ENCODE data around the gene C9orf153. TPM values are rescaled to one million over a fixed set of nuclear protein-coding genes. Genes with fewer than 3 reads are reported as not detected.
A peak's percentile ranks its signal among the peaks of the same experiment; 100 is the strongest.

Gene C9orf153
- total RNA-seq, 1 experiment from 2014 or later = 0.17 TPM

DNA sequence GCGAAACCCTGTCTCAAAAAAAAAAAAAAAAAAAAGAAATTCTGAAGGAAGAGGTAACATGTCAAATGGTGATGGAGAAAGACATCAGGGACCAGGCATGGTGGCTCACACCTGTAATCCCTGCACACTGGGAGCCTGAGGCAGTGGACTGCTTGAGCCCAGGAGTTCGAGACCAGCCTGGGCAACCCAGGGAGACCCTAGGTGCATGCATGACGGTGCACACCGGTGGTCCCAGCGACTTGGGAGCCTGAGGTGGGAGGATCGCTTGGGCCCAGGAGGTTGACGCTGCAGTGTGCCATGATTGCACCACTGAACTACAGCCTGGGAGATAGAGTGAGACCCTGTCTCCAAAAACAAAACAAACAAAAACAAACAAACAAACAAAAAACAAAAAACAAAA lies 21.1 kb upstream of the C9orf153 start:
- H2BK120ac ChIP-seq (ENCODE audit: low read depth, low read length, poor library complexity, severe bottlenecking) = no peak overlapping the region
- H3K27ac ChIP-seq (ENCODE audit: insufficient read length, low read depth, low read length) = no peak overlapping the region
- H3T11ph ChIP-seq (ENCODE audit: low read length) = no peak overlapping the region
- peaks cover 5% of the 10 kb centered on the region for H3K23me2 ChIP-seq (ENCODE audit: insufficient read length, low read depth, low read length, poor library complexity, severe bottlenecking)
- H3K79me1 ChIP-seq (ENCODE audit: insufficient read depth, low read depth, low read length, poor library complexity, severe bottlenecking) = no peaks in the 10 kb centered on the region
- H4K20me1 ChIP-seq (ENCODE audit: control insufficient read depth, insufficient read depth, insufficient read length) = no peaks in the 10 kb centered on the region
- H4K91ac ChIP-seq (ENCODE audit: insufficient read length, low read depth, low read length) = no peak overlapping the region
- no peak overlapping the region for H3K23ac ChIP-seq (ENCODE audit: insufficient read length, low read depth, low read length)
- H3K4me3 Mint-ChIP-seq = peak overlapping the region; percentile 88 to 95
- H3K27ac Mint-ChIP-seq = no peak overlapping the region; a peak in 1 of 7 replicates
- no peak for DNase-seq
- H3K27me3 Mint-ChIP-seq (ENCODE audit: low read depth) = peaks cover 9% of the 10 kb centered on the region
- no peak overlapping the region for H3K4ac ChIP-seq (ENCODE audit: low read depth, low read length)
- no peak overlapping the region for H2BK15ac ChIP-seq (ENCODE audit: low read depth, low read length)
- peaks cover 16 to 17% of the 10 kb centered on the region in 2 experiments for H3K4me1 Mint-ChIP-seq
- WGBS (ENCODE audit: extremely low coverage, insufficient read length, low lambda C conversion rate) = no CpG with 5 or more reads among the region's 7 CpGs
- H2AK5ac ChIP-seq (ENCODE audit: insufficient read length, low read length) = no peak overlapping the region
- peaks cover 13% of the 10 kb centered on the region; the same call in 1 of the 2 replicates for H3K79me2 ChIP-seq (ENCODE audit: insufficient read depth, low read length)
- H2AFZ ChIP-seq (ENCODE audit: low read length) = no peak overlapping the region
- H3K36me3 Mint-ChIP-seq (ENCODE audit: insufficient read depth in 1 of 3, low read depth in 3 of 3) = peaks cover 5 to 14% (median 12%) of the 10 kb centered on the region in 3 experiments; a peak in 5 of 7 replicates
- H3K27me3 ChIP-seq (ENCODE audit: insufficient read depth, low read length) = no peaks in the 10 kb centered on the region
- H2BK20ac ChIP-seq (ENCODE audit: low read depth, low read length, poor library complexity, severe bottlenecking) = no peak overlapping the region
- TF ChIP-seq, protein P1, sequence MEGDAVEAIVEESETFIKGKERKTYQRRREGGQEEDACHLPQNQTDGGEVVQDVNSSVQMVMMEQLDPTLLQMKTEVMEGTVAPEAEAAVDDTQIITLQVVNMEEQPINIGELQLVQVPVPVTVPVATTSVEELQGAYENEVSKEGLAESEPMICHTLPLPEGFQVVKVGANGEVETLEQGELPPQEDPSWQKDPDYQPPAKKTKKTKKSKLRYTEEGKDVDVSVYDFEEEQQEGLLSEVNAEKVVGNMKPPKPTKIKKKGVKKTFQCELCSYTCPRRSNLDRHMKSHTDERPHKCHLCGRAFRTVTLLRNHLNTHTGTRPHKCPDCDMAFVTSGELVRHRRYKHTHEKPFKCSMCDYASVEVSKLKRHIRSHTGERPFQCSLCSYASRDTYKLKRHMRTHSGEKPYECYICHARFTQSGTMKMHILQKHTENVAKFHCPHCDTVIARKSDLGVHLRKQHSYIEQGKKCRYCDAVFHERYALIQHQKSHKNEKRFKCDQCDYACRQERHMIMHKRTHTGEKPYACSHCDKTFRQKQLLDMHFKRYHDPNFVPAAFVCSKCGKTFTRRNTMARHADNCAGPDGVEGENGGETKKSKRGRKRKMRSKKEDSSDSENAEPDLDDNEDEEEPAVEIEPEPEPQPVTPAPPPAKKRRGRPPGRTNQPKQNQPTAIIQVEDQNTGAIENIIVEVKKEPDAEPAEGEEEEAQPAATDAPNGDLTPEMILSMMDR (conservative IDR thresholded peaks at IDR 0.05) = no peak
- no peaks in the 10 kb centered on the region for H3K9me3 Mint-ChIP-seq
- H3K4me2 ChIP-seq (ENCODE audit: insufficient read depth, insufficient read length, low read length) = peak overlapping the region; percentile 48
- H2BK5ac ChIP-seq (ENCODE audit: insufficient read length, low read length) = no peak overlapping the region
- no peaks in the 10 kb centered on the region for H3K9me3 ChIP-seq (ENCODE audit: control insufficient read depth, low read depth, low read length)
- H4K8ac ChIP-seq (replicated peaks; ENCODE audit: insufficient read length, low read depth, low read length) = no peak overlapping the region
- no peak overlapping the region for H3K18ac ChIP-seq (ENCODE audit: insufficient read length, low read depth, low read length)
- H3K4me1 ChIP-seq (ENCODE audit: insufficient read depth, low read length) = no peaks in the 10 kb centered on the region; the same call in 1 of the 2 replicates
- H4K5ac ChIP-seq (ENCODE audit: insufficient read length, low read depth, low read length) = no peak overlapping the region
- H3K14ac ChIP-seq (ENCODE audit: insufficient read depth, low read length) = no peak overlapping the region
- no peak overlapping the region for H3K56ac ChIP-seq (ENCODE audit: insufficient read length, low read depth, low read length)
- no peak overlapping the region for H3K9ac ChIP-seq (ENCODE audit: extremely low read depth, insufficient read length, low read length)
- H2BK12ac ChIP-seq (ENCODE audit: insufficient read length, low read depth, low read length) = no peak overlapping the region

All from H9 (cell line).